NOMO-1 (cell line): Measurements from ENCODE around the gene HLA-B.
"Not testable (repeated sequence)": the region's sequence is repeated elsewhere in the genome, so short reads cannot be mapped to it uniquely, and the experiment has no call there.

Experiments used
- DNase-seq, 2 experiments: peaks; one replicate each; lab custom pipeline; 2025; ENCODE audit not compliant: unreplicated experiment in 2 of 2; lab: John Stamatoyannopoulos, UW

HLA-B gene

GRCh38 chr6:31385041-31385440 lies 28.1 kb upstream of the HLA-B start:
- DNase-seq = no peak

- peak in 1 of 2 experiments; percentile 42 for DNase-seq
Observed at GRCh38 chr6:31383149-31383548, 26.2 kb upstream of the HLA-B start.

GRCh38 chr6:31381666-31382065 lies 24.7 kb upstream of the HLA-B start:
- DNase-seq = no peak

GRCh38 chr6:31379850-31380249 lies 22.9 kb upstream of the HLA-B start:
- no peak for DNase-seq

GRCh38 chr6:31378721-31379103 lies 21.7 kb upstream of the HLA-B start:
- no peak for DNase-seq

GRCh38 chr6:31378062-31378720 lies 21.2 kb upstream of the HLA-B start:
- no peak for DNase-seq

- no peak for DNase-seq
Observed at GRCh38 chr6:31377029-31377428, 20.1 kb upstream of the HLA-B start.

GRCh38 chr6:31375699-31376098 lies 18.7 kb upstream of the HLA-B start:
- no peak for DNase-seq

- not testable (repeated sequence) for DNase-seq
Observed at GRCh38 chr6:31374118-31374517, 17.1 kb upstream of the HLA-B start.

GRCh38 chr6:31368461-31368860 lies 11.5 kb upstream of the HLA-B start:
- DNase-seq = no peak

GRCh38 chr6:31366693-31367470 lies 9.9 kb upstream of the HLA-B start:
- DNase-seq = peak; percentile 62 to 73

- no peak for DNase-seq
Observed at GRCh38 chr6:31365864-31366263, 8.9 kb upstream of the HLA-B start.

GRCh38 chr6:31363811-31364210 lies 6.8 kb upstream of the HLA-B start:
- DNase-seq = peak; percentile 28 to 53

GRCh38 chr6:31362751-31363150 lies 5.8 kb upstream of the HLA-B start:
- no peak for DNase-seq

GRCh38 chr6:31359581-31359980 lies 2.6 kb upstream of the HLA-B start:
- no peak for DNase-seq

GRCh38 chr6:31358302-31358701 lies 1.3 kb upstream of the HLA-B start:
- DNase-seq = peak in 1 of 2 experiments; percentile 31

- DNase-seq = no peak
Observed at GRCh38 chr6:31357886-31358285, 907 bp upstream of the HLA-B start.

- no peak for DNase-seq
Observed at GRCh38 chr6:31356216-31356945, 598 bp downstream of the HLA-B start.

GRCh38 chr6:31355583-31355948 lies 1.4 kb downstream of the HLA-B start:
- DNase-seq = no peak

GRCh38 chr6:31354864-31355582 lies 2.0 kb downstream of the HLA-B start:
- no peak for DNase-seq
